ENCODE results near the gene COG5. TPM values are rescaled to one million over a fixed set of nuclear protein-coding genes. Genes with fewer than 3 reads are reported as not detected.

Gene COG5
- total and polyA plus RNA-seq, 12 donors = 4.4 to 43.8 (median 32.8) TPM

DNA sequence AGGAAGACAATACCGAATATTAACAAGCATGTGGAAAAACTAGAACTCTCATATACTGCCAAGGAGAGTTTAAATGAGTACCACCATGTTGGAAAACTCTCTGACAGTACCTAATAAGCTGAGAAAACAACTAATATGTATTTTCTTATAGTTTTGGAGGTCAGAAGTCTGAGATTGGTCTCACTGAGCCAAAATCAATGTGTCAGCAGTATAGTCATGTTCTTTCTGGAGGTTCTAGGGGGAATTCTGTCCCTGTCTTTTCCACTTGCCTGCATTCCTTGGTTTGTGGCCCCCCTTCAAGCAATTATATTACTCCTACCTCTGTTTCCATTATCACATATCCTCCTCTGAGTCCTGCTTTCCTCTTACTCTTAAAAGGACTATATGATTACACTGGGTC, 250.4 kb downstream of the COG5 start:
- H3K4me3 ChIP-seq = no peak overlapping the region
- no peaks in the 10 kb centered on the region for H3K36me3 ChIP-seq (replicated peaks in 1 of 2)
- DNase-seq = no peak
- no peaks in the 10 kb centered on the region for H3K27me3 ChIP-seq
- 93 to 100% (median 98%) methylated on average over 1 of the region's 1 CpG for WGBS, 4 donors
- peaks cover 0 to 8% of the 10 kb centered on the region in 2 donors for H3K4me1 ChIP-seq (replicated peaks in 1 of 2)
- TF ChIP-seq POLR2A (IDR thresholded peaks at IDR 0.05) = no peak
- TF ChIP-seq, protein P1, sequence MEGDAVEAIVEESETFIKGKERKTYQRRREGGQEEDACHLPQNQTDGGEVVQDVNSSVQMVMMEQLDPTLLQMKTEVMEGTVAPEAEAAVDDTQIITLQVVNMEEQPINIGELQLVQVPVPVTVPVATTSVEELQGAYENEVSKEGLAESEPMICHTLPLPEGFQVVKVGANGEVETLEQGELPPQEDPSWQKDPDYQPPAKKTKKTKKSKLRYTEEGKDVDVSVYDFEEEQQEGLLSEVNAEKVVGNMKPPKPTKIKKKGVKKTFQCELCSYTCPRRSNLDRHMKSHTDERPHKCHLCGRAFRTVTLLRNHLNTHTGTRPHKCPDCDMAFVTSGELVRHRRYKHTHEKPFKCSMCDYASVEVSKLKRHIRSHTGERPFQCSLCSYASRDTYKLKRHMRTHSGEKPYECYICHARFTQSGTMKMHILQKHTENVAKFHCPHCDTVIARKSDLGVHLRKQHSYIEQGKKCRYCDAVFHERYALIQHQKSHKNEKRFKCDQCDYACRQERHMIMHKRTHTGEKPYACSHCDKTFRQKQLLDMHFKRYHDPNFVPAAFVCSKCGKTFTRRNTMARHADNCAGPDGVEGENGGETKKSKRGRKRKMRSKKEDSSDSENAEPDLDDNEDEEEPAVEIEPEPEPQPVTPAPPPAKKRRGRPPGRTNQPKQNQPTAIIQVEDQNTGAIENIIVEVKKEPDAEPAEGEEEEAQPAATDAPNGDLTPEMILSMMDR (IDR thresholded peaks at IDR 0.05) = no peak
- no peaks in the 10 kb centered on the region for H3K9me3 ChIP-seq (replicated peaks in 1 of 3)
- intact Hi-C loops (cut with DNase I) = no loop called here
- H3K27ac ChIP-seq = no peak overlapping the region

DNA sequence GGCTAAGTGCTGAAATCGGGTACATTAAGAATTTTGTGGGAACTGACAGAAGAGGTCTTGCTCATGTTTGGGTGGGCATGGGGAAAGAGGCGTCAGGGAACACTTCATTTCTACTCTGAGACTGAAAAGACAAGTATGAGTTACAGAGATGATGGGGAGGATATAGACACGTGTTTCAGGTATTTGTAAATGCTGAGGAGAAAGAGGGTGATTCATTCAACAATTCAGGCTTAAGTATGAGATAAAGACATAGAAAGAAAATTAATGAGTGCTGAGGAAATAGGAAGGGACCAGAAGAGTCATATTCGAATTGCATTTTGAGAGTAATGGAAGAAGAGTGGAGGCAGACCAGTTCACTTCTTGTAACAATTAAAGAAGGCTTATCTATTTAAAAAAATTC, 251.3 kb downstream of the COG5 start:
- Histone ChIP-seq H3K27ac (no peak overlapping the region), H3K36me3 (replicated peaks in 1 of 2) (no peaks in the 10 kb centered on the region), H3K4me1 (replicated peaks in 1 of 2) (peaks cover 0 to 8% of the 10 kb centered on the region in 2 donors), H3K9me3 (replicated peaks in 1 of 3) (no peaks in the 10 kb centered on the region), H3K27me3 (no peaks in the 10 kb centered on the region), H3K4me3 (no peak overlapping the region)
- WGBS, 4 donors = 78 to 92% (median 86%) methylated on average over 4 of the region's 4 CpGs
- TF ChIP-seq, protein P1 (IDR thresholded peaks at IDR 0.05) = no peak
- no peak for TF ChIP-seq POLR2A (IDR thresholded peaks at IDR 0.05)
- no peak for DNase-seq
- intact Hi-C loops (cut with DNase I) = no loop called here

DNA sequence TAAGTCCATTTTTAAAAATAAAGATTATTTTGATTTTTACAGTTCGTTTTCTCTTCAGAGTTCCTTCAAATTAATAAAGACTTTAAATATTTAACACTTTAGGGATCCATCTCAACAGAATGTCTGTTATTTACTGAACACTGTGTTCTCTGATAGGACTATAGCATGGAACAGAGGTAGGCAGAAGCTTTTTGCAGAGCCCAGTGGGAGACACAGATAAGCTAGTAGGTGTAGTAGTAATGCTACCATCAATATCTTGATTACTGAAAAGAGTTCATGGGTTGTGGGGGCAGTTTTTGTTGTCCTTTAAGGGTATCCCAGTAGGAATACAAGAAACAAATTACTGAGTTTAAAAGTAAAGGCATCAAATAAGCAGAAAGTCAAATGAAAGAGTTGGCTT, 254.4 kb downstream of the COG5 start:
- Histone ChIP-seq H3K27ac (no peak overlapping the region), H3K36me3 (replicated peaks in 1 of 2) (no peaks in the 10 kb centered on the region), H3K9me3 (replicated peaks in 1 of 3) (no peaks in the 10 kb centered on the region), H3K27me3 (no peaks in the 10 kb centered on the region), H3K4me3 (no peak overlapping the region), H3K4me1 (replicated peaks in 1 of 2) (no peaks in the 10 kb centered on the region)
- WGBS, 4 donors = 84 to 92% (median 89%) methylated on average over 1 of the region's 1 CpG
- intact Hi-C loops (cut with DNase I) = no loop called here
- DNase-seq = no peak
- no peak for TF ChIP-seq POLR2A (IDR thresholded peaks at IDR 0.05)

DNA sequence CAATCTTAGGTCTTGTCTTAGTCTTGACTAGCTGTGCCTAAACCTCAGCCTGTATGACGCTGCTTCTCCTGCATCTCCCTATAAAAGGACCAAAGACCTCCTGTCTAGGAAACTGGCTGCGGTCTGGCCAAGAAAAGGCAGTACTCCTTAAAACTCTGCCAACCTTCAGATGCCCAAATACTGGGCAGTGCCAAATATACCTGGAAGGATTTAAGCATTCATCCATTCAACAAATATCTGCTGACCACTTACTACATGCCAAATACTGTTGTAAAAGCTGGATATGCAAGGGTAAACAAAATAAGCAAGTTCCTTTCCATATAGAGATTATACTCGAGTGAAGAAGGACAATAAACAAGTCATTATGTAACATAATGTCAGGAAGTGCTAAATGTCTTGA, 259.1 kb downstream of the COG5 start:
- DNase-seq = no peak
- no peaks in the 10 kb centered on the region for H3K27me3 ChIP-seq
- H3K9me3 ChIP-seq (replicated peaks in 1 of 3) = no peaks in the 10 kb centered on the region
- H3K4me3 ChIP-seq = no peak overlapping the region
- WGBS, 4 donors = 78 to 85% (median 82%) methylated on average over 3 of the region's 3 CpGs
- H3K4me1 ChIP-seq (replicated peaks in 1 of 2) = no peaks in the 10 kb centered on the region
- H3K36me3 ChIP-seq (replicated peaks in 1 of 2) = no peaks in the 10 kb centered on the region
- no peak overlapping the region for H3K27ac ChIP-seq
- intact Hi-C loops (cut with DNase I) = no loop called here
- TF ChIP-seq, protein P1 (IDR thresholded peaks at IDR 0.05) = no peak
- no peak for TF ChIP-seq POLR2A (IDR thresholded peaks at IDR 0.05)

DNA sequence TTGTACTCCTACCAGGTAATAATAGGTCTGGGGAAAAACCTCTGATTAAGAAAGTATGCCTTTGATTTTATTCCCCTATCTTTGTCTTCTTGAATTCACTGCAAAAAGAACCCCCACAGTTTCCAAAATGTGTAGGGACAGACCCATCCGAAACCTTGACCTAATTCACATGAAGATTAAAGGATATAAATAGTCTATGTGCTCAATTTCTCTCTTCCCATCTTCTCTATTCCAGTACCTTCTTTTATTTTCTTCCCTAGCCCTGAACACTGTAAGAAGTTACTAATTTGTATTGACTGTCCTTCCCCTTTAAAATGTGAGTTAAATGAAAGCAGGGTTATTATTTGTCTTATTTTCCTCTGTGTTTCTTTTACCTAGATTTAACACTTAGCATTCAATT, 259.7 kb downstream of the COG5 start:
- no peak for TF ChIP-seq POLR2A (IDR thresholded peaks at IDR 0.05)
- TF ChIP-seq, protein P1 (IDR thresholded peaks at IDR 0.05) = no peak
- H3K36me3 ChIP-seq (replicated peaks in 1 of 2) = no peaks in the 10 kb centered on the region
- no peaks in the 10 kb centered on the region for H3K27me3 ChIP-seq
- no peaks in the 10 kb centered on the region for H3K9me3 ChIP-seq (replicated peaks in 1 of 3)
- no peak for DNase-seq
- intact Hi-C loops (cut with DNase I) = no loop called here
- H3K4me3 ChIP-seq = no peak overlapping the region
- H3K4me1 ChIP-seq (replicated peaks in 1 of 2) = no peaks in the 10 kb centered on the region
- WGBS, 4 donors = 80 to 89% (median 83%) methylated on average over 1 of the region's 1 CpG
- no peak overlapping the region for H3K27ac ChIP-seq

All from adrenal gland (tissue), 12 donors.